H1 (cell line): ENCODE results near the gene MSI1. TPM values are rescaled to one million over a fixed set of nuclear protein-coding genes. Genes with fewer than 3 reads are reported as not detected.
"Not testable (repeated sequence)": the region's sequence is repeated elsewhere in the genome, so short reads cannot be mapped to it uniquely, and the experiment has no call there.

Experiments
- CTCF ChIA-PET: fragments of 300-600 bp; sonication (Branson Sonifier 250); formaldehyde crosslinking; loops from one replicate; lab custom pipeline; 2021; ENCODE audit not compliant: partially characterized antibody; lab: Charles Lee
- POLR2A ChIA-PET: fragments of 300-600 bp; sonication (Branson Sonifier 250); formaldehyde crosslinking; loops from one replicate; lab custom pipeline; 2021; ENCODE audit warnings: inconsistent platforms; ENCODE audit not compliant: partially characterized antibody; lab: Charles Lee
- DNase-seq, 2 experiments: peaks; one replicate each; pipeline versions ENCODE4 v3.0.0 to v3.0.0-alpha.2; 2010 to 2022; ENCODE audit warnings: low spot score in 2 of 2, low read depth in 1 of 2, mixed read lengths in 1 of 2
- FAIRE-seq: peaks from 2 replicates; lab custom pipeline; 2011; peaks lifted over from hg19 to GRCh38; lab: Jason Lieb, UNC
- H2AFZ ChIP-seq: 2 replicates; pipeline ENCODE4 v1.8.1; 2012; ENCODE audit warnings: low read length, inconsistent platforms
- H2AK5ac ChIP-seq: 2 replicates; pipeline ENCODE4 v1.6.1; 2013; ENCODE audit warnings: low read depth, low read length
- H2BK120ac ChIP-seq: replicated peaks from 2 replicates; pipeline ENCODE3; 2013; ENCODE audit warnings: low read depth, low read length, inconsistent platforms
- H2BK12ac ChIP-seq: 2 replicates; pipeline ENCODE4 v1.6.1; 2013; ENCODE audit warnings: low read depth, low read length
- H2BK15ac ChIP-seq: 2 replicates; pipeline ENCODE4 v1.6.1; 2013; ENCODE audit warnings: low read length
- H2BK20ac ChIP-seq: 2 replicates; pipeline ENCODE4 v1.6.1; 2013; ENCODE audit warnings: low read length
- H2BK5ac ChIP-seq: 2 replicates; pipeline ENCODE4 v1.6.1; 2013; ENCODE audit warnings: low read depth, low read length
- H3K14ac ChIP-seq: 2 replicates; pipeline ENCODE4 v1.6.1; 2013; ENCODE audit warnings: inconsistent platforms; ENCODE audit not compliant: insufficient read length
- H3K18ac ChIP-seq: 2 replicates; pipeline ENCODE4 v1.6.1; 2013; ENCODE audit warnings: low read length; ENCODE audit errors: extremely low read depth
- H3K23ac ChIP-seq: 2 replicates; pipeline ENCODE4 v1.6.1; 2013; ENCODE audit warnings: inconsistent platforms; ENCODE audit not compliant: insufficient read length
- H3K23me2 ChIP-seq: 2 replicates; pipeline ENCODE4 v1.6.1; 2013; ENCODE audit warnings: low read depth, low read length
- H3K27ac ChIP-seq: 2 replicates; pipeline ENCODE4 v1.6.1; 2011; ENCODE audit warnings: low read depth, low read length, inconsistent platforms
- H3K27me3 ChIP-seq, 4 experiments: replicated peaks in 1 of 4; 1 replicate in 1 of 4; 2 replicates in 3 of 4; pipeline versions ENCODE4 v1.6.1 to v1.8.1; 2011 to 2013; ENCODE audit warnings: low read length in 3 of 4, mild to moderate bottlenecking in 3 of 4, inconsistent platforms in 2 of 4, mixed read lengths in 2 of 4, moderate library complexity in 1 of 4; ENCODE audit not compliant: control insufficient read depth in 3 of 4, insufficient read depth in 3 of 4; ENCODE audit errors: extremely low read depth in 1 of 4
- H3K36me3 ChIP-seq, 4 experiments: 2 replicates each; pipeline versions ENCODE4 v1.6.1 to v1.8.1; 2011 to 2013; ENCODE audit warnings: mild to moderate bottlenecking in 4 of 4, low read length in 3 of 4, moderate library complexity in 2 of 4, control low read depth in 1 of 4, inconsistent platforms in 1 of 4; ENCODE audit not compliant: insufficient read depth in 4 of 4, control insufficient read depth in 2 of 4
- H3K4ac ChIP-seq: replicated peaks from 2 replicates; pipeline ENCODE3; 2013; ENCODE audit warnings: low read length, low read depth, mixed read lengths, inconsistent platforms; ENCODE audit not compliant: insufficient read length
- H3K4me1 ChIP-seq, 4 experiments: replicated peaks in 1 of 4; 1 replicate in 1 of 4; 2 replicates in 3 of 4; pipeline versions ENCODE4 v1.6.1 to v1.8.1; 2011 to 2013; ENCODE audit warnings: low read length in 3 of 4, inconsistent platforms in 2 of 4, mixed read lengths in 1 of 4; ENCODE audit not compliant: insufficient read depth in 4 of 4, control insufficient read depth in 3 of 4
- H3K4me2 ChIP-seq, 2 experiments: 2 replicates each; pipeline versions ENCODE4 v1.6.1 to v1.8.1; 2011 to 2013; ENCODE audit warnings: low read depth in 2 of 2, low read length in 2 of 2, control low read depth in 1 of 2, inconsistent platforms in 1 of 2, mild to moderate bottlenecking in 1 of 2; ENCODE audit not compliant: insufficient read depth in 1 of 2
- H3K4me3 ChIP-seq, 4 experiments: fragments of 200-600, 300-600 bp in 1 of 4; sonication (generic), shearing (Covaris generic), sonication (Bioruptor Twin) in 1 of 4; 2 replicates each; pipeline versions ENCODE4 v1.5.1 to v1.8.1; 2011 to 2016; ENCODE audit warnings: low read length in 4 of 4, low read depth in 3 of 4, control low read depth in 2 of 4, inconsistent platforms in 2 of 4, mild to moderate bottlenecking in 2 of 4, mixed read lengths in 1 of 4, moderate library complexity in 1 of 4; ENCODE audit not compliant: insufficient read depth in 2 of 4; ENCODE audit errors: extremely low read depth in 1 of 4
- H3K56ac ChIP-seq: replicated peaks from 2 replicates; pipeline ENCODE3; 2013; ENCODE audit warnings: low read depth, mild to moderate bottlenecking, mixed read lengths, low read length, inconsistent platforms; ENCODE audit not compliant: insufficient read length
- H3K79me1 ChIP-seq: 2 replicates; pipeline ENCODE4 v1.6.1; 2013; ENCODE audit warnings: low read depth, low read length, control low read depth
- H3K79me2 ChIP-seq, 2 experiments: 2 replicates each; pipeline versions ENCODE4 v1.6.1 to v1.8.1; 2012 to 2013; ENCODE audit warnings: low read length in 2 of 2, mild to moderate bottlenecking in 2 of 2, inconsistent platforms in 1 of 2; ENCODE audit not compliant: insufficient read depth in 2 of 2, control insufficient read depth in 1 of 2
- H3K9ac ChIP-seq, 4 experiments: replicated peaks in 1 of 4; 1 replicate in 1 of 4; 2 replicates in 3 of 4; pipeline versions ENCODE4 v1.6.1 to v1.8.1; 2011 to 2013; ENCODE audit warnings: low read depth in 3 of 4, low read length in 3 of 4, control low read depth in 2 of 4, mild to moderate bottlenecking in 2 of 4, moderate library complexity in 2 of 4, inconsistent platforms in 1 of 4; ENCODE audit errors: extremely low read depth in 1 of 4
- H3K9me3 ChIP-seq, 2 experiments: 2 replicates each; pipeline versions ENCODE4 v1.6.1 to v1.8.1; 2012 to 2013; ENCODE audit warnings: mild to moderate bottlenecking in 2 of 2, moderate library complexity in 2 of 2, control low read depth in 1 of 2, inconsistent platforms in 1 of 2, low read depth in 1 of 2, low read length in 1 of 2, mixed read lengths in 1 of 2; ENCODE audit not compliant: insufficient read depth in 2 of 2
- H4K20me1 ChIP-seq, 2 experiments: replicated peaks in 1 of 2; 2 replicates each; pipeline versions ENCODE3 to v1.8.1; 2011 to 2013; ENCODE audit warnings: inconsistent platforms in 2 of 2, low read length in 2 of 2, mild to moderate bottlenecking in 1 of 2; ENCODE audit not compliant: insufficient read depth in 2 of 2, control insufficient read depth in 1 of 2
- H4K5ac ChIP-seq: 2 replicates; pipeline ENCODE4 v1.6.1; 2013; ENCODE audit warnings: low read length, low read depth, mixed read lengths, inconsistent platforms; ENCODE audit not compliant: insufficient read length
- H4K8ac ChIP-seq: 2 replicates; pipeline ENCODE4 v1.8.0; 2013; ENCODE audit warnings: mild to moderate bottlenecking, moderate library complexity, low read length, inconsistent platforms; ENCODE audit not compliant: insufficient read depth; ENCODE audit errors: extremely low read depth
- H4K91ac ChIP-seq: replicated peaks from 2 replicates; pipeline ENCODE3; 2013; ENCODE audit warnings: low read length, mixed read lengths, inconsistent platforms; ENCODE audit not compliant: insufficient read length
- WGBS, 2 experiments: shearing (Covaris generic) in 1 of 2; methylation state at CpG; one replicate each; pipeline versions ENCODE4 v1.1.6 to v1.1.7; 2013 to 2015; ENCODE audit warnings: low lambda C conversion rate in 2 of 2, mixed read lengths in 2 of 2, inconsistent platforms in 1 of 2, low coverage in 1 of 2, missing lambda C conversion rate in 1 of 2; ENCODE audit not compliant: insufficient replicate concordance in 2 of 2, insufficient coverage in 1 of 2, insufficient read length in 1 of 2; ENCODE audit errors: extremely low coverage in 1 of 2, missing lambda C conversion rate in 1 of 2; 5-methylcytosine and 5-hydroxymethylcytosine counted together
- polyA plus RNA-seq, 7 experiments: library from polyadenylated mRNA; depleted of rRNA in 3 of 7; stranded (reverse) in 5 of 7; unstranded in 2 of 7; fragments of >200 nt in 5 of 7; fragments of 200-250 nt in 2 of 7; gene quantifications; 1 replicate in 5 of 7; 2 replicates in 1 of 7; 4 replicates in 1 of 7; pipeline versions ENCODE4 v1.2.1 to v1.2.3, GENCODE V29; 2011 to 2013; ENCODE audit warnings: missing spikeins in 2 of 7, mixed read lengths in 2 of 7
- total RNA-seq: library from RNA; stranded (reverse); fragmentation: NEBNext Ultra II Directional; extraction: Animal tissue kit (Norgen Biotek cat#: 25700); gene quantifications from 2 replicates; pipeline ENCODE4 v1.2.1, GENCODE V29; 2021

MSI1 gene
- total and polyA plus RNA-seq, 2 of the 8 experiments (the other 6 are each of a cell fraction or from before 2014, with no cell fraction given): 13.5 to 51.9 TPM

GRCh38 chr12:120336392-120336791 is 32.6 kb downstream of the MSI1 start:
- H3K79me2 ChIP-seq, H2BK120ac ChIP-seq, H3K4me1 ChIP-seq, H3K4me2 ChIP-seq, H4K8ac ChIP-seq, H2BK20ac ChIP-seq, DNase-seq, H3K27me3 ChIP-seq, H3K27ac ChIP-seq, H4K20me1 ChIP-seq, H2BK15ac ChIP-seq, H3K56ac ChIP-seq, H3K9ac ChIP-seq, H2AK5ac ChIP-seq, H3K79me1 ChIP-seq, H3K14ac ChIP-seq, H4K91ac ChIP-seq, FAIRE-seq, H3K18ac ChIP-seq, H2AFZ ChIP-seq, H3K4me3 ChIP-seq, H2BK5ac ChIP-seq, H3K23ac ChIP-seq, H4K5ac ChIP-seq, H2BK12ac ChIP-seq, H3K4ac ChIP-seq, H3K23me2 ChIP-seq, H3K36me3 ChIP-seq: not testable (repeated sequence)
- WGBS, 2 experiments: 96% methylated on average over 2 of the region's 2 CpGs; no CpG with 5 or more reads in 1 of the 2 experiments
- POLR2A ChIA-PET: interaction anchor here (1.2 to 1.7 kb wide), 2 partner anchors 12 to 46 kb away, joined by 3 to 6 read pairs; partner anchors contain the start of gene RNU4-2
- H3K9me3 ChIP-seq: peaks cover 11 to 18% of the 10 kb centered on the region in 2 experiments
- CTCF ChIA-PET: interaction anchor here (0.5 to 2.1 kb wide), 13 partner anchors 8 to 147 kb away, joined by 3 to 14 read pairs (median 4); partner anchors contain the start of gene PLA2G1B
